ENCODE results near the gene TMC2. TPM values are rescaled to one million over a fixed set of nuclear protein-coding genes. Genes with fewer than 3 reads are reported as not detected.

The TMC2 gene
- total RNA-seq, 1 donor from 2014 or later, result not detected

DNA sequence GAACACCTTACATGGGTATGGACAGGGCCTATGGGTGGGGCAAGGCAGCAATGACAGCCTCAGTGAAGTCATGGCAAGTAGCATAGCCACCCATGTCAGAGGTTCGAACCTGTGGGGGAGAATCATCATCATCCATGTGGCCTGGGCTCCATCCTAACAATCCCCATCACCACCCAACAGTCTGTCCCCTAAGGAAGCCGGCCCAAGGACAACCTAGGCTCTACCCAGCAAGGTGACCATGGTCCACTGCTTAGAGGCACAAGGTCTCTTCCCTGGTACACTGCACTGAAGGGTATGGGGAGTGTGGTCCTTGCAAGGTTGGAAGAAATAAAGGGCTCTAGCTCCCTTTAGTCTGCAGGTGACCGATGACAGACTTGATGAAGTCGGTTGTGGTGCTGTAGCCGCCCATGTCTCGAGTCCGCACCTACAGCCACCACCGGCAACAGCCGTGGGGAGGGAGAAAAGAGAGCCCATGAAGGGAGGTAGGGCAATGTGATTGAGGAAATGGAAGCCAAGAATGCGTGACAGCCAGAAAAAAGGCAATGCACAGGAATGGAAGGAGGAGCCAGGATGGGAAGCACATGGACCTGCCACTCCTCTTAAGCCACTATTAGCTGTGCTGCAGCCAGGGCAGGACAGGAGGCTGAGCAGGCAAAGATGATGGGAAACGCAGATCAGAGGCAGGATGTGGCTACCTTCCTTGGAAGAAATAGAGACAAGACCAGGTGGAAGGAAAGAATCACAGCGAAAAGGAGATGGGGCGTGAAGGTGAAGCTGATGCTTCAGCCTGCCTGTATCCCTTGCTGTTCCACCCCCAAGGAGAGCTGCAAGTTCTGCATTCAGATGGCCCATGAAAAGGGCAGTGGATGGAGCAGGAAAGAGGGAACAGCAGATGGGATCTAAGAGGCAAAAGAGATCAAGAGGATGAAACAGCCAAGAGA lies 122.3 kb downstream of the TMC2 start:
- H3K27ac Mint-ChIP-seq (ENCODE audit: unreplicated experiment), result peak overlapping the region; percentile 2

DNA sequence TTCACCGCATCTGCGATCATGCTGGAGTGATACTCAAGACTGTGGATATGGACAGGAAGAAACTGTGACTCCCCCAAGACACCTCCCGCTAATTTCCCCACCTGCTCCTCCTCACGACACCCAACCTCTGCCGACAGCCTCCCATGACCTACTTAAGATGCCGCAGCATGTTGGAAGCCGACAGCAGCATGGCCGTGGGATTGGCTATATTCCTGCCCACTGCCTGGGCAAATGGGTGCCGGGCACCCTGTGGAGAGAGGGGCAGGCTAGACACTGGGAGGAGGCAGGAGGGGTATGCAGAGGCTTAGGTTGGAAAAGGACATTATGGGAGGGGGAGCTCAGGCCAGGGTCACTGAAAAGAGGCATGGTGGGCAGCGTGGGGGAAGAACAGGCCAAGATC lies 123.2 kb downstream of the TMC2 start:
- H3K4me3 Mint-ChIP-seq (ENCODE audit: unreplicated experiment), result peak overlapping the region; percentile 21
- H3K27me3 Mint-ChIP-seq (ENCODE audit: unreplicated experiment), result peaks cover 8% of the 10 kb centered on the region
- DNase-seq (ENCODE audit: low spot score), result no peak
- peaks cover 32% of the 10 kb centered on the region for H3K4me1 Mint-ChIP-seq (ENCODE audit: unreplicated experiment)
- H3K9me3 Mint-ChIP-seq (ENCODE audit: unreplicated experiment), result no peaks in the 10 kb centered on the region
- TF ChIP-seq, protein P1, sequence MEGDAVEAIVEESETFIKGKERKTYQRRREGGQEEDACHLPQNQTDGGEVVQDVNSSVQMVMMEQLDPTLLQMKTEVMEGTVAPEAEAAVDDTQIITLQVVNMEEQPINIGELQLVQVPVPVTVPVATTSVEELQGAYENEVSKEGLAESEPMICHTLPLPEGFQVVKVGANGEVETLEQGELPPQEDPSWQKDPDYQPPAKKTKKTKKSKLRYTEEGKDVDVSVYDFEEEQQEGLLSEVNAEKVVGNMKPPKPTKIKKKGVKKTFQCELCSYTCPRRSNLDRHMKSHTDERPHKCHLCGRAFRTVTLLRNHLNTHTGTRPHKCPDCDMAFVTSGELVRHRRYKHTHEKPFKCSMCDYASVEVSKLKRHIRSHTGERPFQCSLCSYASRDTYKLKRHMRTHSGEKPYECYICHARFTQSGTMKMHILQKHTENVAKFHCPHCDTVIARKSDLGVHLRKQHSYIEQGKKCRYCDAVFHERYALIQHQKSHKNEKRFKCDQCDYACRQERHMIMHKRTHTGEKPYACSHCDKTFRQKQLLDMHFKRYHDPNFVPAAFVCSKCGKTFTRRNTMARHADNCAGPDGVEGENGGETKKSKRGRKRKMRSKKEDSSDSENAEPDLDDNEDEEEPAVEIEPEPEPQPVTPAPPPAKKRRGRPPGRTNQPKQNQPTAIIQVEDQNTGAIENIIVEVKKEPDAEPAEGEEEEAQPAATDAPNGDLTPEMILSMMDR (IDR thresholded peaks at IDR 0.05; ENCODE audit: unreplicated experiment), result no peak
- H3K27ac Mint-ChIP-seq (ENCODE audit: unreplicated experiment), result no peak overlapping the region
- H3K36me3 Mint-ChIP-seq (ENCODE audit: low read depth, unreplicated experiment), result peaks cover 77% of the 10 kb centered on the region

More for the DNA sequence above, 122.3 kb downstream of the TMC2 start:
- Mint-ChIP-seq H3K9me3 (ENCODE audit: unreplicated experiment) (no peaks in the 10 kb centered on the region), H3K4me3 (ENCODE audit: unreplicated experiment) (peak overlapping the region; percentile 78), H3K36me3 (ENCODE audit: low read depth, unreplicated experiment) (peaks cover 78% of the 10 kb centered on the region), H3K4me1 (ENCODE audit: unreplicated experiment) (peaks cover 33% of the 10 kb centered on the region), H3K27me3 (ENCODE audit: unreplicated experiment) (peaks cover 6% of the 10 kb centered on the region)
- TF ChIP-seq, protein P1 (IDR thresholded peaks at IDR 0.05; ENCODE audit: unreplicated experiment), result no peak
- DNase-seq (ENCODE audit: low spot score), result no peak

DNA sequence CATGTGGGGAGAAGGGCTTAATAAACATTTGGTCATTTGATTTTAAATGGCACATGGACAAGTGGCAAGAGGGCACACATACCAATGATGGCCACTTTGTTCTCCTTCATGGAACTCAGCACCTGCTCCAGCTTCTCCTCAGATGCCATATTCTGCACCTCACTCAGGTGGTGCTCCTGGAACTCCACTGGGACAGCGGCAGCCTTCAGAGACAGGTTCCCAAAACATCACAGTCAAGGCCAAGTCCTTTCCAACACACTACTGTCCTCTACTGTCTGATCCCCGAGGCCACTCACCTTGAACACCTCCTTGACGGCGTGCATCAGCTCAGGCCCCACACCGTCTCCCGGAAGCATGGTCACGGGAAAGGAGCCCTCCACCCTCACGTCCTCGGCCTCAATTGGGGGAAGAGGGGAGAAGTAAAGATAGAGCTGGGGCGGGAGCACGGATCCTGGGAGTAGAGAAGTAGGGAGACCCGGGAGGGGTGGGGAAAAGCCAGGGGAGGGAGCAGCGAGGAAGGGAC lies 127.1 kb downstream of the TMC2 start:
- peaks cover 25% of the 10 kb centered on the region for H3K4me1 Mint-ChIP-seq (ENCODE audit: unreplicated experiment)
- H3K27me3 Mint-ChIP-seq (ENCODE audit: unreplicated experiment), result peaks cover 11% of the 10 kb centered on the region
- TF ChIP-seq, protein P1 (IDR thresholded peaks at IDR 0.05; ENCODE audit: unreplicated experiment), result no peak
- peak overlapping the region; percentile 98 for H3K27ac Mint-ChIP-seq (ENCODE audit: unreplicated experiment)
- DNase-seq (ENCODE audit: low spot score), result no peak
- peaks cover 43% of the 10 kb centered on the region for H3K36me3 Mint-ChIP-seq (ENCODE audit: low read depth, unreplicated experiment)
- peak overlapping the region; percentile 95 for H3K4me3 Mint-ChIP-seq (ENCODE audit: unreplicated experiment)
- no peaks in the 10 kb centered on the region for H3K9me3 Mint-ChIP-seq (ENCODE audit: unreplicated experiment)

DNA sequence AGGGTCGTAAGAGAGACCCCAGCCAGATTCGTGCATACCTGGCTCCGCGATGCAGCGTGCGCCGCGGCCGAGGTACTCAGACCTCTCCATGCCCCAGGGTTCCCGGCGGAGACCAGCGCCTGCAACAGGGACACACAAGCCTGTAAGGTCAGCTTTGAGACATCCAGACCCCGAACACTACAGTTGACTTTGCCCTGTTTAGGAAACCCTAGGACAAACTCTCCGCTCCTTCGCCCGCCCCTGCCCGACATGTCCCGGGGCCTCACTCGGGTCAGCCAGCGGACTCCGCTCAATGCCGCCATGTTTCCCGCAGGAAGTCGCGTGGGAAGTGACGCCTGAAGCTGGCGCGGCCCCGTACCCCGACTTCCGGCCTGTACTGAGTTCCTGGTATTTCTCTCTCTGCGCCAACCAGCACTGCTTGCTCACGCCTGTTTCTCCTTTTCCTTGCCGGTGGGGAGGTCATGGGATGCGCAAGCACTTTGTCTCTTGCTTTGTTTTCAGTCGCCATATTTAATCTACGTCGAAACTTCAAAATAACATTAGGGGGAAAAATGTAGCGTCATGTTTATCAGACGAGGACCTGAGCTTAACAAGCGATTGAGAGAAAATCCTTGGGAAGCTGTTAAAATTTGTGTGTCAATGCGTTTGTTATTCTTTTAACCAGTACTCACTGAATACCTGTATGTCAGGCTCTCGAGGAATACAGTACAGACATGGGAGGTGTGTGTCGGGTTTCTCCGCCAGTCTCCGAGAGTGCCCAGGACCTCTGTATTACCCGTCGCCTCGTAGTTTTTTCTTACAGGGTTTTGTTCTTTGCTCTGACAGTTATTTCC lies 127.7 kb downstream of the TMC2 start, which contains the start of gene IDH3B:
Gene IDH3B, minus strand, starts transcription at position 330 of the 833 bp plus-strand sequence. Its CDS starts 28 bp downstream, at position 302.
- Mint-ChIP-seq H3K36me3 (ENCODE audit: low read depth, unreplicated experiment) (peaks cover 36% of the 10 kb centered on the region), H3K4me1 (ENCODE audit: unreplicated experiment) (peaks cover 19% of the 10 kb centered on the region), H3K27ac (ENCODE audit: unreplicated experiment) (peak within 1 kb of the TSS; percentile 98), H3K4me3 (ENCODE audit: unreplicated experiment) (peak within 1 kb of the TSS; percentile 95), H3K27me3 (ENCODE audit: unreplicated experiment) (peaks cover 11% of the 10 kb centered on the region), H3K9me3 (ENCODE audit: unreplicated experiment) (no peaks in the 10 kb centered on the region)
- TF ChIP-seq, protein P1 (IDR thresholded peaks at IDR 0.05; ENCODE audit: unreplicated experiment), result no peak
- peak; percentile 92 for DNase-seq (ENCODE audit: low spot score)

Data from endothelial cell (in vitro differentiated cells).